Measurements from ENCODE around the gene NMNAT3. TPM values are rescaled to one million over a fixed set of nuclear protein-coding genes. Genes with fewer than 3 reads are reported as not detected.

NMNAT3 gene
- total RNA-seq, 1 donor from 2014 or later: 0.95 TPM

- H3K4me2 ChIP-seq: no peak overlapping the region
- no peak overlapping the region for H2AFZ ChIP-seq (replicated peaks)
- Mint-ChIP-seq H3K9me3 (no peaks in the 10 kb centered on the region), H3K36me3 (no peaks in the 10 kb centered on the region), H3K27me3 (ENCODE audit: insufficient read depth, low read depth) (peaks cover 3% of the 10 kb centered on the region), H3K27ac (no peak overlapping the region), H3K4me1 (peaks cover 6% of the 10 kb centered on the region), H3K4me3 (no peak overlapping the region)
- no peak overlapping the region for H3K4me3 ChIP-seq
- no peaks in the 10 kb centered on the region for H3K9me3 ChIP-seq (ENCODE audit: low read depth)
- H3K36me3 ChIP-seq: no peaks in the 10 kb centered on the region
- H4K20me1 ChIP-seq (ENCODE audit: low read depth): no peaks in the 10 kb centered on the region
- TF ChIP-seq EZH2 (IDR thresholded peaks at IDR 0.05) (no peak), EZH2phosphoT487 (IDR thresholded peaks at IDR 0.05) (no peak)
- TF ChIP-seq, protein P1, sequence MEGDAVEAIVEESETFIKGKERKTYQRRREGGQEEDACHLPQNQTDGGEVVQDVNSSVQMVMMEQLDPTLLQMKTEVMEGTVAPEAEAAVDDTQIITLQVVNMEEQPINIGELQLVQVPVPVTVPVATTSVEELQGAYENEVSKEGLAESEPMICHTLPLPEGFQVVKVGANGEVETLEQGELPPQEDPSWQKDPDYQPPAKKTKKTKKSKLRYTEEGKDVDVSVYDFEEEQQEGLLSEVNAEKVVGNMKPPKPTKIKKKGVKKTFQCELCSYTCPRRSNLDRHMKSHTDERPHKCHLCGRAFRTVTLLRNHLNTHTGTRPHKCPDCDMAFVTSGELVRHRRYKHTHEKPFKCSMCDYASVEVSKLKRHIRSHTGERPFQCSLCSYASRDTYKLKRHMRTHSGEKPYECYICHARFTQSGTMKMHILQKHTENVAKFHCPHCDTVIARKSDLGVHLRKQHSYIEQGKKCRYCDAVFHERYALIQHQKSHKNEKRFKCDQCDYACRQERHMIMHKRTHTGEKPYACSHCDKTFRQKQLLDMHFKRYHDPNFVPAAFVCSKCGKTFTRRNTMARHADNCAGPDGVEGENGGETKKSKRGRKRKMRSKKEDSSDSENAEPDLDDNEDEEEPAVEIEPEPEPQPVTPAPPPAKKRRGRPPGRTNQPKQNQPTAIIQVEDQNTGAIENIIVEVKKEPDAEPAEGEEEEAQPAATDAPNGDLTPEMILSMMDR (IDR thresholded peaks at IDR 0.05): no peak
- no peaks in the 10 kb centered on the region for H3K4me1 ChIP-seq
- H3F3A ChIP-seq (ENCODE audit: low read depth): no peaks in the 10 kb centered on the region
- no peaks in the 10 kb centered on the region for H3K27me3 ChIP-seq
- no peaks in the 10 kb centered on the region for H3K79me2 ChIP-seq (ENCODE audit: low read depth)
- H3K9ac ChIP-seq: no peak overlapping the region
- no peak for DNase-seq (ENCODE audit: low spot score)
- H3K27ac ChIP-seq: no peak overlapping the region
These were observed 129.0 kb downstream of the NMNAT3 start for GRCh38 chr3:139548801-139549200.

DNA sequence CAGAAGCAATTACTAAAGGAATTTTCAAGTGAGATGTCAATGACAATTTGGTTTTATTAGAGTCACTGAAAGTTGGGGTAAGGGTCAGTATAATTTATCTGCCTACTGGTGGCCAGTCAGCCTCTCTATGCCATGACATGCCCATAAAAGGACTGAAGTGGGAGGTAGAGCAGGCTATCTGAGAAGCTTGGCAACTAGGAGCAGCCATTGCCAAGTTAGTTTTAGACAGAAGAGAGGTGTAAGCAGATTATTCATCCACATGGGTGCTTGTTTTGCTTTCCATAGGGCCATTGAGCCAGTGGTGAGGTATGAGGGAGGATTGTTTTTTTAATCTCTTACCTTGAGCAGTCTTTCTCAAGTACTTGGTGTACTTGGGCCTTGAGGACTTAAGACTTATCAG, 130.1 kb downstream of the NMNAT3 start:
- no peaks in the 10 kb centered on the region for H3K9me3 Mint-ChIP-seq
- H3K36me3 Mint-ChIP-seq: peaks cover 1% of the 10 kb centered on the region
- Histone ChIP-seq H3K36me3 (no peaks in the 10 kb centered on the region), H3K27ac (no peak overlapping the region), H3K4me2 (no peak overlapping the region), H3K9me3 (ENCODE audit: low read depth) (no peaks in the 10 kb centered on the region), H2AFZ (replicated peaks) (no peak overlapping the region), H3K4me1 (peaks cover 1% of the 10 kb centered on the region), H3F3A (ENCODE audit: low read depth) (no peaks in the 10 kb centered on the region), H3K79me2 (ENCODE audit: low read depth) (no peaks in the 10 kb centered on the region), H4K20me1 (ENCODE audit: low read depth) (no peaks in the 10 kb centered on the region), H3K9ac (no peak overlapping the region), H3K4me3 (no peak overlapping the region), H3K27me3 (peaks cover 3% of the 10 kb centered on the region)
- H3K27me3 Mint-ChIP-seq (ENCODE audit: insufficient read depth, low read depth): peaks cover 3% of the 10 kb centered on the region
- H3K4me1 Mint-ChIP-seq: peaks cover 9% of the 10 kb centered on the region
- TF ChIP-seq, protein P1 (IDR thresholded peaks at IDR 0.05): no peak
- TF ChIP-seq EZH2phosphoT487 (IDR thresholded peaks at IDR 0.05) (no peak), EZH2 (IDR thresholded peaks at IDR 0.05) (no peak)
- H3K27ac Mint-ChIP-seq: no peak overlapping the region
- no peak overlapping the region for H3K4me3 Mint-ChIP-seq
- no peak for DNase-seq (ENCODE audit: low spot score)

DNA sequence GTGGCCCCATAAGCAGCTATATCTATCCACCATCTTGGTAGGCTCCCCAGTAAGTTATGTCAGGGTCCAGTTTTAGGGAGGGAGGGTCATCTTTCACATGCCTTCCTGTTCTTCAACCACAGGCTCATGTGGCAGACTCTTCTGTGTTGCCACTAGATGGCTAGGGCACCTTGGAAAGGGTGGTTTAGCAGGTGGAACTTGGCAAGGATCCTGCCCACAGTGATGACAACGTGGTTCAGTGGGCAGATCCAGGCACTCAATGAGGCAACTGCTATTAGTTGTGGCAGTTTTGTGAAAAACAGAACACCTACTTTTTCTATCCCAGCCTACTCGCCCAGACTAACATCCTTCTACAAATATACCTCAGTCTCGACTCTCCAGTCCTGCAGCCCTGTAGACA, 131.0 kb downstream of the NMNAT3 start:
- no peaks in the 10 kb centered on the region for H3K36me3 ChIP-seq
- H2AFZ ChIP-seq (replicated peaks): no peak overlapping the region
- Mint-ChIP-seq H3K9me3 (peaks cover 2% of the 10 kb centered on the region), H3K27me3 (ENCODE audit: insufficient read depth, low read depth) (peaks cover 5% of the 10 kb centered on the region), H3K27ac (no peak overlapping the region), H3K4me3 (no peak overlapping the region), H3K4me1 (peaks cover 14% of the 10 kb centered on the region), H3K36me3 (peaks cover 4% of the 10 kb centered on the region)
- TF ChIP-seq, protein P1 (IDR thresholded peaks at IDR 0.05): no peak
- peaks cover 6% of the 10 kb centered on the region for H3F3A ChIP-seq (ENCODE audit: low read depth)
- H3K4me3 ChIP-seq: no peak overlapping the region
- H3K9me3 ChIP-seq (ENCODE audit: low read depth): no peaks in the 10 kb centered on the region
- H3K4me2 ChIP-seq: no peak overlapping the region
- no peak overlapping the region for H3K27ac ChIP-seq
- no peak overlapping the region for H3K9ac ChIP-seq
- no peaks in the 10 kb centered on the region for H3K79me2 ChIP-seq (ENCODE audit: low read depth)
- H3K4me1 ChIP-seq: peaks cover 9% of the 10 kb centered on the region
- H4K20me1 ChIP-seq (ENCODE audit: low read depth): no peaks in the 10 kb centered on the region
- H3K27me3 ChIP-seq: peaks cover 12% of the 10 kb centered on the region
- DNase-seq (ENCODE audit: low spot score): no peak

Data from neural progenitor cell (in vitro differentiated cells).